GM19395 (cell line): ENCODE measurements around the gene ADCK1.
"Not testable (repeated sequence)": the region's sequence is repeated elsewhere in the genome, so short reads cannot be mapped to it uniquely, and the experiment has no call there.

Source experiments
- ATAC-seq: cut with Tn5 transposase; IDR thresholded peaks from one replicate; pipeline ENCODE4 v1.9.1; 2021; ENCODE audit warnings: mild to moderate bottlenecking, moderate library complexity; ENCODE audit not compliant: unreplicated experiment

ADCK1 gene

GRCh38 chr14:77864085-77864484 lies 64.2 kb downstream of the ADCK1 start:
- no peak for ATAC-seq

DNA sequence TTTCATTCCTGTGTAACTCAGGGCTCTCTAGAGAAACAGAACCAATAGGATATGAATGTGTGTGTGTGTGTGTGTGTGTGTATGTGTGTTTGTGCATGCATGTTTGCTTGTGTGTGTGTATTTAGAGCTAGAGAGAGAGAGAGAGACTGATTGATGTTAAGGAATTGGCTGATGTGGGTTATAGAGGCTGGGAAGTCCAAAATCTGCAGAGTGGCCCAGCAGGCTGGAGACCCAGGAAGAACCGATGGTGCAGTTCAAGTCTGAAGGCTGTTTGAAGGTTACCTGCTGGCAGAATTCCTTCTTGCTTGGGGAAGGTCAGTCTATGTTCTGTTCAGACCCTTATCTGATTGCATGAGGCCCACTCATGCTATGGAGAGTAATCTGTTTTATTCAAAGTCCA lies 64.7 kb downstream of the ADCK1 start:
- ATAC-seq: no peak

GRCh38 chr14:77865455-77865854 lies 65.5 kb downstream of the ADCK1 start:
- no peak for ATAC-seq

GRCh38 chr14:77866932-77867331 lies 67.0 kb downstream of the ADCK1 start:
- no peak for ATAC-seq

- no peak for ATAC-seq
Measured at GRCh38 chr14:77867476-77867875, 67.6 kb downstream of the ADCK1 start.

DNA sequence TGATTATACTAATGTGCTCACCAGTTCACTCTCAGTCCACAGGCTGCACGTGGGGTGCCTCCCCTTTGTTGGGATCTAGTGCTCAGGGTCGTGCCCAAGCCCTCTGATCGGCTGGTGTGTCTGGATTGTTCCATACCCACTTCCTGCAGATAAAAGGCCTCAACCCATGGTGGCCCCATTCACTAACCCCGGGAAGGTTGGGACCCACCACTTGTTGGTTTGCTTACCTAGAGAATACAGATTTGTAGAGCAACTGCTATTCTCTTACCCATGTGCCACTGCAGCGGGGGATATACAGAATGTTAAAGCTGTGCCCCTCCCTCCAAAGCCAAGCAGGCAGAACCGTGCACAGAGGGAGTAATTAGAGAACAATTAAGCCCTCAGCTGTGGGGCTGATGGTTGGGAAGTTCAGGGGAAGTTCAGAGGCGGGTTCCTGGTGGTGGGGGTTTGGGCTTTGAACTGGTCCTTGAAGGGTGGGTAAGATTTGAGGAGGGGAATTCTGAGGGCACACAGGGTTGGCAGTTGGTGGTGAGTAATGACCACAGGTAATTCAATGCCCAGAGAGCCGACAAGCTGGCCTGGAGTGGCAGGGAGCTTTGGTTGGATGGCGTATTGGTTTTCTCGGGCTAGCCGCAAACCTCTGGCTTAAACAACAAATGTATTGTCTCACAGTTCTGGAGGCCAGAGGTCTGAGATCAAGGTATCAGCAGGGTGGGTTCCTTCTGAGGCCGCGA lies 68.8 kb downstream of the ADCK1 start:
- no peak for ATAC-seq

GRCh38 chr14:77869340-77869739 lies 69.4 kb downstream of the ADCK1 start:
- ATAC-seq: no peak

- no peak for ATAC-seq
Measured at GRCh38 chr14:77870646-77871045, 70.7 kb downstream of the ADCK1 start.

DNA sequence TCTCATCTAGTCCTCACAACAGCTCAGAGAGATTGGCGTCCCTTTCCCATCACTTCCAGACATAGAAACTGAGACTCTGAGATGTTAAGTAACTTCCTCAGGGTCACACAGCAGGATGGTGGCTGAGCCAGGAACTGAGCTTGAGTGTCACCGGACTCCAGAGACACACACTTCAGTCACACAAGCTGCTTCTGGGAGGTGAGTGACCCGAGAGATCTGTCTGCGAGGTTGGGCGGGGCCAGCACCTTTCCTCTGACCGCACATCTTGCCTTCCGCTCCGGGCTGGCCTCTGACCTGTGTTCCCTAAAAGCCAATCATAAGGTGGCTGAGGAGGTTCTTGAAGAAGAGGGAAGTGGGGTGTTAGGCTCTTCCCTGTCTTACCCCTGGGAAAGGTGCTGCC lies 72.2 kb downstream of the ADCK1 start:
- ATAC-seq: no peak

DNA sequence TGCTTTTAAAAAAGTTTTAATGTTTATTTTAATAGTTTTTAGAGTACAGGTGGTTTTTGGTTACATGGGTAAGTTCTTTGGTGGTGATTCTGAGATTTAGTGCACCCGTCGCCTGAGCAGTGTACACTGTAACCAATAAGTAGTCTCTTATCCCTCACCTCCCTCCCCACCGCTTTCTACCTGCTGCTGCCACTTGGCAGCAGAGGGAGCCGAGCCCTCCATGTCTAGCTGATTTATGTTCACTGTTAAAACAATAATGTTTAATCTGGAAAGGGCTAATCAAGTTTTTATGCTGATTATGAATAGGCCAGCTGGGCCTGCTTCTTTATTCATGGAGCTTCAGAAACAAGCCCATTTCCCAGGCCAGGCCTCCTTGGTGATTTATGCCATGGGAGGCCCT lies 73.1 kb downstream of the ADCK1 start:
- ATAC-seq: no peak

DNA sequence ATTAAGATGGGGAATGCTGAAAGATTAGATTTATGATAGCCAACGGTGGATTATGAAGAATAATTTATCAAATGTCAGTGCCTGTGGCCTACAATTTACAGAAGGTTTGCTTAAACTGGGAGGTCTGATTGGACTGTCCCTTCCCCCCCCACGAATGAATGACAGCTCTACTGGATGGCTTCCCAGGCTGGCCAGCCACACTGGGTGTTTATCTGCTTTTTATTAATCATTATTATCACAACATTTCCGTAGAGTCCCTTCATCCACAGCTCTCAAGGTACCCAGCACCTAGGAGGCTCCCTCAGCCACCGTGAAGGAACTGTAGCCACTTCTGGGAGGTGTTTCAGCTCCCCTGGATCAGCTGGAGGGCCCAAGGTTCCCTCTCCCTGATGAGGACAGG lies 78.9 kb downstream of the ADCK1 start:
- ATAC-seq: no peak

- no peak for ATAC-seq
Measured at GRCh38 chr14:77880056-77880455, 80.1 kb downstream of the ADCK1 start.

DNA sequence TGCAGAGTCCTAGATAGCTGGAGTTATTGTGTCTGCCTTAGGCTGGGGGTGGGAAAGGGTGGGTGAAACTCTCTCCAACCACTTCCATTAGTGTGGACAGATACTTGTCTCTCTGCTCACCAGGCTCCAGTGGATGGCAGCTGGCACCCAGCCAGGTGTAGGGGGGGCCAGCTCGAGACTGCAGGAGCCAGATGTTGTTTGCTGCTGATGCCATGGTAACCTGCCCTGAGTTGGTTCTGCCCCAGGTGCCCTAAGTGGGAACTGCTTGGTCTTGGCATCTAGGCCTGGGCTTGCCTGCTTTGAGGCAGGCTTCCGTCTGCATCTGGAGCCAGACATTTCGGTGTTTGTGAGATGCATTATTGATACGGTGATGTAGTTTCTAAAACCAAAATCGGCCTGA lies 82.2 kb downstream of the ADCK1 start:
- no peak for ATAC-seq

- ATAC-seq: no peak
Measured at GRCh38 chr14:77882636-77883035, 82.7 kb downstream of the ADCK1 start.

DNA sequence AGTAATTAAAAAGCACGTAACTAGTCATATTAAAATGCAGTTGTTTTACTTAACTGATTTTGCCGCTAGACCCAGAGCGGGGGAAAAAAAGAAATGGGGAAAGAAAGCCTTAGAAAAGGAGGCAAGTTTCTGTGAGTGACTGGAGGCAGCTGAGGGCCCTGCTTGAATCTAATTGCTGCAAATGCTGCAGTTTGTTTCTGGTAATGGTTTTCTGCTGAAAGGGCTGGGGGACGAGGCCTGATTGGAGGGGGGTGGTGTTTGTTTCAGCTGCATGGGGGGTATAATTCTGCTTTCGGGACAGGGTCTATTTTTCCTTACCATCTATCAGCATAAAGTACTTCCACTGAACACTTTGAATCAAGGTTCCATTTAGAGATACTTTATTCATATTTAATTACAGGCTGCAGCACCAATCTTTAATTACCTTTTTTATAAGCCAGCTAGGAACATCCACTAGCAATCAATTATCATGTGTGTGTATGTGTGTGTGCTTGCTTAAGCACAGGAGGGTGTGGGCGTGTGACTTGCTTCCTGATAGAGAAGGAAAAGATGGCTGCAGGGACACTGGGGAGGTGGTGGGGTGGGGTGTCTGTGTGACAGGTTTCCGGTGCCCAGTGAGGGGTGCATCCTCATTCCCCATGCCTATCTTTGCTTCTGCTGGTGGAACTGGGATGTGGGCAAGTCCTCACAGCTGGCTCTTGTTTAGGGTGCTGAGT lies 83.4 kb downstream of the ADCK1 start:
- no peak for ATAC-seq

- ATAC-seq: no peak
Measured at GRCh38 chr14:77883847-77884238, 83.9 kb downstream of the ADCK1 start.

DNA sequence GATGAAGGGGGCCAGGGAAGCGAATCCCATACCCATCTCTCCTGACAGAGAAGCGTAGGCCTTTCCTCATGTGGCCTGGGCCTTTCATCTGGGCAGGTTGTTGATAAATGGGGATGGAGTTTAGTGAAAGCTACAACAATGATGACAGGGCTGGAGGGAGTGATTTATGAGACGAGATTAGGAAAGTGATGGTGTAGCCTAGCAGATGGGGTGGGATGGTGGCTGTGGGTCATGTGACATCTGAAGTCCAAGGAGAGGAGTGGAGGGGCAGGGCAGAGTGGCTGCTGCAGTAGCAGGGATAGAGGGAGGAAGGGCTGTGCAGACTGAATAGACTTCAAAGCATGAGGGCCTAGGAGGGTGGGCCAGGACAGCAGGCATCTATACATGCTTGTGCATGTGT lies 85.5 kb downstream of the ADCK1 start:
- ATAC-seq: no peak

- ATAC-seq: no peak
Measured at GRCh38 chr14:77886010-77886409, 86.1 kb downstream of the ADCK1 start.

DNA sequence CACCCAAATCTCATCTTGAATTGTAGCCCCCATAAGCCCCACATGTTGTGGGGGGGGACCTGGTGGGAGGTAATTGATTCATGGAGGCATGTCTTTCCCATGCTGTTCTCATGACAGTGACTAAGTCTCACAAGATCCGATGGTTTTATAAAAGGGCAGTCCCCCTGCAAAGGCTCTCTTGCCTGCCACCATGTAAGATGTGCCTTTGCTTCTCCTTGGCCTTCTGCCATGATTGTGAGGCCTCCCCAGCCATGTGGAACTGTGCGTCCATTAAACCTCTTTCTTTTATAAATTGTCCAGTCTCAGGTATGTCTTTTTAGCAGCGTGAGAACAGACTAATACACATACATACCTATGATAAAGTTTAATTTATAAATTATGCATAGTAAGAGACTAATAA lies 89.0 kb downstream of the ADCK1 start:
- ATAC-seq: not testable (repeated sequence)

GRCh38 chr14:77889971-77890442 lies 90.1 kb downstream of the ADCK1 start:
- no peak for ATAC-seq

GRCh38 chr14:77890873-77891272 lies 91.0 kb downstream of the ADCK1 start:
- no peak for ATAC-seq

DNA sequence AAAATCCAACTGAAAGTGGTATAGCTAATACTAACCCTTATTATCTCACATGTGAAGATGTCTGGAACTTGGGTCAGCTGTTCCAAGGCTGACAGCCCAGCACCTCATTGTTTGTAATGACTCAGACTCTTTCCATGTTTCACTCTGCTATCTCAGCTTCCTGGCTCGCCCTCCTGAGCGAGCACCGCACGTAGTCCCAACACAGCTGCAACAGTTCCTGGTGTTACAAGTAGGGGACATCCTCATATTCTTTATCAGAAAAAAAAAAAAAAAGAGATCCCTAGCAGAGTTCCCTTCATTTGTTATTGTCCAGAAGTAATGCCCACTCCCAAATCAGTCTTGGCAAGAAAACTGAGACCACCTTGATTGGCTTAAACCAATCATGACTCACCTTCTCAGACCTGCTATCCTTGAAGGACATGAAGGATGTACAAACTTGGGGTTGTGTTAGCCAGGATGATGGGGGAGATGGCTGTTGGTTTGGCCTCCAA lies 92.5 kb downstream of the ADCK1 start:
- no peak for ATAC-seq
